Activated CD4-positive, alpha-beta T cell treated with anti-CD3 and anti-CD28 coated beads for 36 hours (primary cell): Measurements from ENCODE around the gene IFT25. TPM values are rescaled to one million over a fixed set of nuclear protein-coding genes. Genes with fewer than 3 reads are reported as not detected.

ENCODE experiments used
- ATAC-seq: fragments of 200-7000 bp; cut with Tn5 transposase; one replicate; pipeline ENCODE4 v1.10.0; 2021; ENCODE audit warnings: mild to moderate bottlenecking, moderate library complexity
- CTCF ChIA-PET: fragments of 350-600 bp; sonication (Branson Sonifier 250); formaldehyde crosslinking; loops from one replicate; lab custom pipeline; 2021; ENCODE audit warnings: antibody characterized with exemption; lab: Charles Lee
- POLR2A ChIA-PET: fragments of 350-600 bp; sonication (Branson Sonifier 250); formaldehyde crosslinking; loops from one replicate; lab custom pipeline; 2021; ENCODE audit warnings: antibody characterized with exemption, inconsistent platforms; lab: Charles Lee
- DNase-seq: peaks from one replicate; pipeline ENCODE4 v3.0.0-alpha.2; 2020
- H3K27ac Mint-ChIP-seq: one replicate; pipeline ENCODE4 v1.8.0; 2021; ENCODE audit warnings: mixed read lengths
- H3K27me3 Mint-ChIP-seq: one replicate; pipeline ENCODE4 v1.8.0; 2021; ENCODE audit warnings: mixed read lengths
- H3K36me3 Mint-ChIP-seq: one replicate; pipeline ENCODE4 v1.8.0; 2021; ENCODE audit warnings: low read depth, mixed read lengths
- H3K4me1 Mint-ChIP-seq: one replicate; pipeline ENCODE4 v1.8.0; 2021; ENCODE audit warnings: mixed read lengths
- H3K4me3 Mint-ChIP-seq: one replicate; pipeline ENCODE4 v1.8.0; 2021; ENCODE audit warnings: mild to moderate bottlenecking, moderate library complexity, mixed read lengths
- H3K9me3 Mint-ChIP-seq: one replicate; pipeline ENCODE4 v1.8.0; 2021; ENCODE audit warnings: low read depth, mixed read lengths
- intact Hi-C, 2 experiments: fragments of 100-400 bp; cut with DNase I in 1 of 2; cut with micrococcal nuclease in 1 of 2; formaldehyde crosslinking; loops; one replicate each; pipeline versions ENCODE4 v1.14.2 to v1.15.1; 2022 to 2024; cut with DNase I, micrococcal nuclease
- total RNA-seq, 2 experiments: library from RNA; stranded (reverse); gene quantifications; one replicate each; pipeline ENCODE4 v1.2.3, GENCODE V29; 2021

The IFT25 gene
- total RNA-seq, 2 experiments from 2014 or later = 56.6 to 62.0 TPM

GRCh38 chr1:53899708-53900107, 45.8 kb downstream of the IFT25 start:
- intact Hi-C loops = no loop called here
- ChIA-PET POLR2A (no interaction called here), CTCF (interaction anchor here (0.5 to 1.3 kb wide), 2 partner anchors 13 to 54 kb away, joined by 3 to 5 read pairs; no protein-coding TSS in a partner anchor)
- Mint-ChIP-seq H3K36me3 (no peaks in the 10 kb centered on the region), H3K9me3 (no peaks in the 10 kb centered on the region), H3K27me3 (peaks cover 6% of the 10 kb centered on the region), H3K4me3 (no peak overlapping the region), H3K4me1 (peaks cover 4% of the 10 kb centered on the region), H3K27ac (no peak overlapping the region)
- ATAC-seq = no peak
- no peak for DNase-seq

- Mint-ChIP-seq H3K4me1 (peaks cover 4% of the 10 kb centered on the region), H3K36me3 (no peaks in the 10 kb centered on the region), H3K4me3 (no peak overlapping the region), H3K9me3 (no peaks in the 10 kb centered on the region), H3K27me3 (peaks cover 6% of the 10 kb centered on the region), H3K27ac (no peak overlapping the region)
- DNase-seq (no peak), ATAC-seq (no peak)
- intact Hi-C loops = no loop called here
- CTCF ChIA-PET = interaction anchor here (0.5 to 1.3 kb wide), 3 partner anchors 14 to 54 kb away, joined by 3 to 5 read pairs (median 3); no protein-coding TSS in a partner anchor
- POLR2A ChIA-PET = no interaction called here
Observed at GRCh38 chr1:53899206-53899628, 46.3 kb downstream of the IFT25 start.

- ChIA-PET POLR2A (no interaction called here), CTCF (no interaction called here)
- intact Hi-C loops = no loop called here
- no peak overlapping the region for H3K4me3 Mint-ChIP-seq
- no peaks in the 10 kb centered on the region for H3K36me3 Mint-ChIP-seq
- H3K27ac Mint-ChIP-seq = no peak overlapping the region
- H3K9me3 Mint-ChIP-seq = no peaks in the 10 kb centered on the region
- no peak for ATAC-seq
- peaks cover 6% of the 10 kb centered on the region for H3K27me3 Mint-ChIP-seq
- H3K4me1 Mint-ChIP-seq = peaks cover 7% of the 10 kb centered on the region
- DNase-seq = no peak
Observed at GRCh38 chr1:53896635-53897229, 48.8 kb downstream of the IFT25 start.

- ChIA-PET CTCF (no interaction called here), POLR2A (interaction anchor here (0.6 kb wide), 1 partner anchor 132 kb away, joined by 3 read pairs; no protein-coding TSS in a partner anchor)
- intact Hi-C loops = no loop called here
- Mint-ChIP-seq H3K9me3 (no peaks in the 10 kb centered on the region), H3K4me3 (no peak overlapping the region), H3K36me3 (no peaks in the 10 kb centered on the region), H3K27me3 (peaks cover 6% of the 10 kb centered on the region), H3K4me1 (peaks cover 15% of the 10 kb centered on the region), H3K27ac (no peak overlapping the region)
- no peak for ATAC-seq
- DNase-seq = no peak
Observed at GRCh38 chr1:53895421-53895820, 50.1 kb downstream of the IFT25 start.

- intact Hi-C loops = no loop called here
- Mint-ChIP-seq H3K27me3 (peaks cover 6% of the 10 kb centered on the region), H3K9me3 (no peaks in the 10 kb centered on the region), H3K4me1 (peaks cover 18% of the 10 kb centered on the region), H3K27ac (no peak overlapping the region), H3K4me3 (no peak overlapping the region), H3K36me3 (no peaks in the 10 kb centered on the region)
- DNase-seq = no peak
- CTCF ChIA-PET = no interaction called here
- POLR2A ChIA-PET = interaction anchor here (0.6 kb wide), 1 partner anchor 133 kb away, joined by 3 read pairs; no protein-coding TSS in a partner anchor
- ATAC-seq = no peak
Observed at GRCh38 chr1:53894644-53895043, 50.9 kb downstream of the IFT25 start.

- intact Hi-C loops = no loop called here
- ATAC-seq = no peak
- Mint-ChIP-seq H3K4me1 (peaks cover 18% of the 10 kb centered on the region), H3K9me3 (no peaks in the 10 kb centered on the region), H3K4me3 (no peak within 1 kb of the TSS), H3K27me3 (peaks cover 6% of the 10 kb centered on the region), H3K36me3 (no peaks in the 10 kb centered on the region), H3K27ac (no peak within 1 kb of the TSS)
- DNase-seq = peak; percentile 43
- ChIA-PET CTCF (interaction anchor here (1.1 to 2.6 kb wide), 2 partner anchors 33 to 65 kb away, joined by 3 to 8 read pairs; no protein-coding TSS in a partner anchor), POLR2A (no interaction called here)
Observed at GRCh38 chr1:53893999-53894636, 51.4 kb downstream of the IFT25 start, which contains the start of gene DIO1. Gene DIO1 (plus strand): TSS chr1:53894187. CDS start chr1:53894211, 24 bp downstream.

- intact Hi-C loops = no loop called here
- DNase-seq (no peak), ATAC-seq (no peak)
- CTCF ChIA-PET = interaction anchor here (1.0 to 2.6 kb wide), 2 partner anchors 15 to 32 kb away, joined by 4 to 8 read pairs; no protein-coding TSS in a partner anchor
- Mint-ChIP-seq H3K27me3 (peaks cover 6% of the 10 kb centered on the region), H3K27ac (no peak overlapping the region), H3K36me3 (peaks cover 3% of the 10 kb centered on the region), H3K4me3 (no peak overlapping the region), H3K4me1 (peaks cover 28% of the 10 kb centered on the region), H3K9me3 (no peaks in the 10 kb centered on the region)
- POLR2A ChIA-PET = no interaction called here
Observed at GRCh38 chr1:53892911-53893310, 52.6 kb downstream of the IFT25 start.

- Mint-ChIP-seq H3K4me3 (no peak overlapping the region), H3K36me3 (peaks cover 8% of the 10 kb centered on the region), H3K27me3 (peaks cover 6% of the 10 kb centered on the region), H3K27ac (no peak overlapping the region), H3K4me1 (peaks cover 34% of the 10 kb centered on the region), H3K9me3 (no peaks in the 10 kb centered on the region)
- ChIA-PET CTCF (interaction anchor here (1.0 kb wide), 1 partner anchor 32 kb away, joined by 3 read pairs; no protein-coding TSS in a partner anchor), POLR2A (no interaction called here)
- ATAC-seq (no peak), DNase-seq (no peak)
- intact Hi-C loops = loop anchor here (2.0 kb wide), 3 partner anchors 161 to 995 kb away; partner anchors contain the start of genes DHCR24 (in 1 of the 2), TCEANC2 (in 1 of the 2) and TMEM59 (in 1 of the 2)
Observed at GRCh38 chr1:53891678-53892077, 53.8 kb downstream of the IFT25 start.

GRCh38 chr1:53891018-53891417, 54.5 kb downstream of the IFT25 start:
- ChIA-PET POLR2A (interaction anchor here (2.2 kb wide), 1 partner anchor 55 kb away, joined by 16 read pairs; the partner anchor contains the start of genes IFT25 and LRRC42), CTCF (interaction anchor here (0.8 to 2.5 kb wide), 4 partner anchors 23 to 69 kb away, joined by 3 to 9 read pairs (median 4); no protein-coding TSS in a partner anchor)
- Mint-ChIP-seq H3K4me1 (peaks cover 34% of the 10 kb centered on the region), H3K36me3 (peaks cover 8% of the 10 kb centered on the region), H3K4me3 (no peak overlapping the region), H3K27ac (peak overlapping the region; percentile 94), H3K9me3 (no peaks in the 10 kb centered on the region), H3K27me3 (peaks cover 6% of the 10 kb centered on the region)
- intact Hi-C loops = loop anchor here (2.0 kb wide), 3 partner anchors 162 to 996 kb away; partner anchors contain the start of genes DHCR24 (in 1 of the 2), TCEANC2 (in 1 of the 2) and TMEM59 (in 1 of the 2)
- DNase-seq (no peak), ATAC-seq (no peak)

GRCh38 chr1:53890522-53890941, 55.0 kb downstream of the IFT25 start:
- Mint-ChIP-seq H3K27me3 (peaks cover 3% of the 10 kb centered on the region), H3K9me3 (no peaks in the 10 kb centered on the region), H3K27ac (peak overlapping the region; percentile 94), H3K4me1 (peaks cover 34% of the 10 kb centered on the region), H3K36me3 (peaks cover 10% of the 10 kb centered on the region), H3K4me3 (peak overlapping the region; percentile 96)
- intact Hi-C loops = loop anchor here (1.0 to 2.0 kb wide), 5 partner anchors 29 to 996 kb away; partner anchors contain the start of genes DHCR24 (in 1 of the 2), LRRC42 (in 1 of the 2), TCEANC2 (in 1 of the 2) and TMEM59 (in 1 of the 2)
- DNase-seq (peak; percentile 54), ATAC-seq (peak; percentile 43)
- ChIA-PET CTCF (interaction anchor here (0.7 to 2.5 kb wide), 5 partner anchors 23 to 69 kb away, joined by 3 to 9 read pairs (median 3); no protein-coding TSS in a partner anchor), POLR2A (interaction anchor here (1.0 to 2.2 kb wide), 2 partner anchors 55 to 162 kb away, joined by 3 to 16 read pairs; partner anchors contain the start of genes IFT25, LRRC42 and TMEM59)
